AG04449 (cell line): Measurements from ENCODE around the gene BRSK2.

Experiments used
- CTCF ChIA-PET: fragments of 350-600 bp; formaldehyde crosslinking; extraction: SDS; loops from one replicate; lab custom pipeline; 2021; ENCODE audit warnings: antibody characterized with exemption; lab: Yijun Ruan, JAX
- POLR2A ChIA-PET: fragments of 400-600, 350-600 bp; formaldehyde crosslinking; extraction: SDS; loops from one replicate; lab custom pipeline; 2020; ENCODE audit warnings: antibody characterized with exemption, inconsistent platforms; lab: Yijun Ruan, JAX
- DNase-seq: peaks from one replicate; pipeline ENCODE4 v3.0.0-alpha.2; 2010; ENCODE audit warnings: low read depth, low spot score
- H3K4me3 ChIP-seq: 2 replicates; pipeline ENCODE4 v1.5.1; 2011; ENCODE audit warnings: low read depth, mild to moderate bottlenecking, control low read depth, low read length
- TF ChIP-seq, protein P1 (sequence below): IDR thresholded peaks from one replicate; pipeline ENCODE4 v1.5.1; 2011; ENCODE audit warnings: mild to moderate bottlenecking, moderate library complexity, low read length, control low read depth, inconsistent platforms; ENCODE audit not compliant: insufficient read depth; ENCODE audit errors: missing control alignments

BRSK2 gene

DNA sequence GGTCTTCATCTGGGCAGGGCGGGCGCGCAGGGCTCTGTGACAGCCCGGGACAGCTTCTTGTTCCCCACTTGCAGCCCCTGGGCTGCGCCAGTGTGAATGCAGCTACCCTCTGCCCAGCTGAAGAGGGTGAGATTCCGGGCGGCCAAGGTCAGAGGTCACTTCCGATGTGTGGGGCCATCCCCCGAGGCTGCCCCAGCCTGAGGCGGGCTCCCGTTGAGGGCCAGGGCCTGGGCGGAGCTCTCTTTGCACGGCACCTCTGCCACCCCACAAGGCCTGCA lies 72.9 kb downstream of the BRSK2 start:
- no peak for DNase-seq
- ChIA-PET POLR2A (no interaction called here), CTCF (no interaction called here)
- TF ChIP-seq, protein P1, sequence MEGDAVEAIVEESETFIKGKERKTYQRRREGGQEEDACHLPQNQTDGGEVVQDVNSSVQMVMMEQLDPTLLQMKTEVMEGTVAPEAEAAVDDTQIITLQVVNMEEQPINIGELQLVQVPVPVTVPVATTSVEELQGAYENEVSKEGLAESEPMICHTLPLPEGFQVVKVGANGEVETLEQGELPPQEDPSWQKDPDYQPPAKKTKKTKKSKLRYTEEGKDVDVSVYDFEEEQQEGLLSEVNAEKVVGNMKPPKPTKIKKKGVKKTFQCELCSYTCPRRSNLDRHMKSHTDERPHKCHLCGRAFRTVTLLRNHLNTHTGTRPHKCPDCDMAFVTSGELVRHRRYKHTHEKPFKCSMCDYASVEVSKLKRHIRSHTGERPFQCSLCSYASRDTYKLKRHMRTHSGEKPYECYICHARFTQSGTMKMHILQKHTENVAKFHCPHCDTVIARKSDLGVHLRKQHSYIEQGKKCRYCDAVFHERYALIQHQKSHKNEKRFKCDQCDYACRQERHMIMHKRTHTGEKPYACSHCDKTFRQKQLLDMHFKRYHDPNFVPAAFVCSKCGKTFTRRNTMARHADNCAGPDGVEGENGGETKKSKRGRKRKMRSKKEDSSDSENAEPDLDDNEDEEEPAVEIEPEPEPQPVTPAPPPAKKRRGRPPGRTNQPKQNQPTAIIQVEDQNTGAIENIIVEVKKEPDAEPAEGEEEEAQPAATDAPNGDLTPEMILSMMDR = no peak
- H3K4me3 ChIP-seq = no peak overlapping the region

DNA sequence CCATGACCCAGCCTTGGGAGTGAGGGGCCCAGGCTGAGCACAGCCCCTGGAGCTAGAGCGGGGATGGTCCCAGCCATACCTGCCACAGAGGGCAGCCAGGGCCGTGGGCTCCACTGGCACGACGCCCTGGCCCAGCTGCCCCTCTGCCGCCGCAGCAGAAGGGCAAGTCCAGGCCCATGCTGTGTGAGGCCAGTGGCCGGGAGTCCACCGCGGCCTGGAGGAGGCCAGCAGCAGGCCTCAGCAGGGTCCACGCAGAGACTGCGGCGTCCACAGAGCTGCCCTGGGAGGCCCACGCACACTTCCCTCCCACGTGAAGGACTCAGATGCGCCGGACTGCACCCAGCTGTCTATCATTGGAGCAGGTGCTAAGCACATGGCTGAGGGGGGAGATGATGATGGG lies 73.3 kb downstream of the BRSK2 start:
- CTCF ChIA-PET = no interaction called here

DNA sequence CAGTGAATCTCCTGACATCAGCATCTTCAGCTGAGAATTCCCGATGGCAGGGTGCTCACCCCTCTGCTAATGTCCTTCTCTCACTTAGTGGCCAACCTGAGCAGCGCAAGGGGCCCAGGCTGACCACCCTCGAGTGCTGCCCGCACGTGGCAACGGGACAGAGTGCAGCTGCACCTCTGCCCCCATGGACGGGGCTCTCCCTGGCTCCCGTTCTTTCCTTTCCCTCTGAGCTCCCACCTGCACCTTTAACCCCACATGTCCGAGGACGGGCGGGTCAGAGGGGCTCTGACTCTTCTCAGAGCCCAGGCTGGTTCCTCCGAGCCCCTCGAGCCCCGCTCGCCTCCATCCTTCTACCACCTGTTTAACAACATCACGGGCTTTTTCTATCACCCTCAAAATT lies 77.0 kb downstream of the BRSK2 start:
- DNase-seq = no peak
- CTCF ChIA-PET = no interaction called here
- POLR2A ChIA-PET = no interaction called here
- TF ChIP-seq, protein P1 = no peak
- no peak overlapping the region for H3K4me3 ChIP-seq

More for the DNA sequence above, 73.3 kb downstream of the BRSK2 start:
- TF ChIP-seq, protein P1 = no peak
- DNase-seq = no peak
- POLR2A ChIA-PET = no interaction called here
- no peak overlapping the region for H3K4me3 ChIP-seq

DNA sequence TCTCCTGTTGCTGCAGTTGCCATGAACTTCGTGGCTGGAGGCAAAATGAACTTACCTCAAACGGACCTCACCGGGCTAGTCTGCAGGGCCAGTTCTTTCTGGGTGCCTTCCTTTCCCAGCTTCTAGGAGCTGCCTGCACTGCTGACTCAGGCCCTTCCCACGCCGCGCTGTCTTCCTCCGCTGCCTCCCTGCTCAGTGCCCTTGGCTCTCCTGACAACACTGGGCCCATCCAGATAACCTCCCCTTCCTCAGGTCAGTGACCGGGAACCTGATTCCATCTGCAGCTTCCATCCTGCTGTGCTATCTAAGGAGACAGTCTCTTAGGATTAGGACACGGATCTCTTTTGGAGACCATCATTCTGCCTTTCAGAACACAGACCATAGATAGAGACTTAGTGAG lies 77.5 kb downstream of the BRSK2 start:
- TF ChIP-seq, protein P1 = no peak
- no peak overlapping the region for H3K4me3 ChIP-seq
- no peak for DNase-seq
- CTCF ChIA-PET = no interaction called here
- POLR2A ChIA-PET = no interaction called here

DNA sequence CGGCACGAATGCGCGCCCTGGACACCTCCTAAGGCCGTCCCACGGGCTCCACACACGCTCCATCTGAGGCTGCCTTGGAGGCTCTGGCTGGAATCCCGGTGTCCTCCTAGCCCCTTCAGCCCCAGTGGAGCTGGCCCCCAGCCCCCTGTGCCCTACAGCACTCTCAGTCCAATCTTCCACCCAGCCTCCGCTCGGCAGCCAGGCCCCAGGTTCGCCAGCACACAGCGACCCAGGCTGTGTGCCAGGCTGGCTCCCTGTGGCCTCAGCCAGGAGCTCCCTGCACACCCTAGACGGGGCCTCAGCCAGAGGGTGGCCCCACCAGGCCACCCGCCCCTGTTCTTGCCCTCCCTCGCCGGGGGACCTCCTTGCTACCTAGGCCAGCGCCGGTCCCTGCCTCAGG lies 78.3 kb downstream of the BRSK2 start:
- ChIA-PET POLR2A (no interaction called here), CTCF (no interaction called here)
- TF ChIP-seq, protein P1 = no peak
- no peak for DNase-seq
- no peak overlapping the region for H3K4me3 ChIP-seq

DNA sequence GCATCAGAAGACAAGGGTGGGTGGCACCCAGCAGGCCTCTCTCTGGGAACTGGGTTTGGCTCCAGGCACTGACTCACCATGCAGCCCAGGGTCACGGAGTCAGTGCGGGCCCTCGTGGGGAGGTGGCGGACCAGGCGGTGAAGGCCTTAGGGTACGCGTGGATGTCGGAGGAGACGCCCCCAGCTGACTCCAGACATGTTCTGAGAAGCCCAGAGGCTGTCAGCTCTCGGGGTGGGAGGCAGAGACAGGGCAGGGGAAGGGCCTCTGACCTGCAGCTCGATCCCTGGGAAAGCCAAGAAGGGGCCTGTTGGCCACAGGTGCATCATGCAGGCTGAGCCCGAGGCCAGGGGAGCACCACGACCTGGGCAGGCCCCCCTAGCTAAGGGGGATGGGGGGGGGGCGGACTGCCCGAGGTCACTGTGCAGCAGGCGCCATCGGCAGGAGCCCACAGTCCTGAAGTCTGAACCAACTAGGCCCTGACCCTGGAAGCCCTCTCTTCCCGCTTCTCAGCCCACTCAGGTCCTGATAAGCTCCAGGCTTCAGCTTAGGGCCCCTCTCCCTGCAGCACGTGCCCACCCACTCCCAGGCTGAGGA lies 78.8 kb downstream of the BRSK2 start:
- CTCF ChIA-PET = no interaction called here
- POLR2A ChIA-PET = no interaction called here
- no peak for DNase-seq
- TF ChIP-seq, protein P1 = no peak
- H3K4me3 ChIP-seq = no peak overlapping the region
